T-helper 9 cell (primary cell): ENCODE results near the gene INHBC.
A peak's percentile ranks its signal among the peaks of the same experiment; 100 is the strongest.

Source experiments
- DNase-seq: peaks from one replicate; pipeline ENCODE4 v3.0.0-alpha.2; 2020

The INHBC gene

GRCh38 chr12:57454566-57455373 lies 20.2 kb downstream of the INHBC start, which contains the start of gene INHBE:
INHBE (plus strand) TSS chr12:57455307; CDS start chr12:57455537, 230 bp downstream.
- no peak for DNase-seq

DNA sequence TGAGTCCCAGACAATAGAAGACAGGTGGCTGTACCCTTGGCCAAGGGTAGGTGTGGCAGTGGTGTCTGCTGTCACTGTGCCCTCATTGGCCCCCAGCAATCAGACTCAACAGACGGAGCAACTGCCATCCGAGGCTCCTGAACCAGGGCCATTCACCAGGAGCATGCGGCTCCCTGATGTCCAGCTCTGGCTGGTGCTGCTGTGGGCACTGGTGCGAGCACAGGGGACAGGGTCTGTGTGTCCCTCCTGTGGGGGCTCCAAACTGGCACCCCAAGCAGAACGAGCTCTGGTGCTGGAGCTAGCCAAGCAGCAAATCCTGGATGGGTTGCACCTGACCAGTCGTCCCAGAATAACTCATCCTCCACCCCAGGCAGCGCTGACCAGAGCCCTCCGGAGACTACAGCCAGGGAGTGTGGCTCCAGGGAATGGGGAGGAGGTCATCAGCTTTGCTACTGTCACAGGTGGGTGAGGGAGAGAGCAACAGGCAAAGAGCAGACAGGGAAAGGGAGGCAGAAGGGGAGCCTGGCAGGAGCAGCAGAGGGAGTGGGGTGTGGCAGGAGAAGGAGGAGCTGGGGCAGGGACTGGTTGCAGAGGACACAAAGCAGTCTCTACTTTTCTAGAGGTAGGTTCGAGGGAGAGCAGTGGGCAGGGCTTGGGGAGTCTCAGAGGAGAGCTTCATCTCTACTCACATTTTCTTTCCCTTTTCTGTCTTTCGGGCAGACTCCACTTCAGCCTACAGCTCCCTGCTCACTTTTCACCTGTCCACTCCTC lies 21.0 kb downstream of the INHBC start:
- no peak for DNase-seq

GRCh38 chr12:57456145-57456700 lies 21.6 kb downstream of the INHBC start:
- DNase-seq, result no peak

- no peak for DNase-seq
Measured at GRCh38 chr12:57456737-57457490, 22.3 kb downstream of the INHBC start.

GRCh38 chr12:57458665-57459054 lies 24.1 kb downstream of the INHBC start:
- no peak for DNase-seq

- DNase-seq, result peak; percentile 88
Measured at GRCh38 chr12:57459055-57459749, 24.6 kb downstream of the INHBC start.

- no peak for DNase-seq
Measured at GRCh38 chr12:57459750-57460467, 25.3 kb downstream of the INHBC start, which contains the start of gene GLI1. GLI1 (plus strand) TSS chr12:57459785; CDS start chr12:57463692, 3,907 bp downstream.

DNA sequence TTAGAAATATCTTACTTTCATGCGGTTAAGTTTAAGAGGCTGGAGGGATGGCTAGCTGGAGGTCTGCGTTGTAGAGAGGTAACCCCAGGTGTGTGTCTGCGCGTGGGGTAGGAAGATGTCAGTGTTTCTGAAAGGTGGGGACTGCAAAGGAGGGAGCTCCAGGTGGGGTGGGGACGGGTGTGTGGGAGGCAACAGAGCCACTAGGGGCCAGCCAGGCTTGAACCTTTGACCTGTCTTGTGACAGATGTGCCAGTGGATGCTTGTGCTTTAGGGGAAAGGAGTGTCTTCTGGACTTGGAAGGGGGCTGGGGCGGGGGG lies 25.8 kb downstream of the INHBC start:
- DNase-seq, result no peak

DNA sequence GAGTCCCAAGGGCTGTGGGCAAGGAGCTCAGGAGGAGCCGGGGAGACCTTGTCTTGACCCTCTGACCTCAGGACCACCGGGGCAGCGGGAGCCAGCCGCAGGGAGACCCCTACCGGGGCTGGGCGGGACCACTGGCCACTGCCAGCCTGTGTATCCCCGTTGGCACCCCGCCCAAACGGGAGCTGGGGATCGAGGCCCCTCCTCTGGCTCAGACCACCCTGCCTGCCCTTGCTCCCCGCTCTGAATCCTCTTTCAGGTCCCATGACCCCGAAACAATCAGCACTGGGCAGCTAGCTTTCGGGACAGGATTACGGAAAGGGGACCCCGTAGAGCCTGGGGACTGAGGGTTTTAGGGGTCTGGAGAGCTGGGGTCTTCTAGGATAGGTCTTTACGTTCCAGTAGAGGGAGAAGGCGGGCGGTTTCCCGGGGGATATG lies 26.3 kb downstream of the INHBC start:
- DNase-seq, result no peak

DNA sequence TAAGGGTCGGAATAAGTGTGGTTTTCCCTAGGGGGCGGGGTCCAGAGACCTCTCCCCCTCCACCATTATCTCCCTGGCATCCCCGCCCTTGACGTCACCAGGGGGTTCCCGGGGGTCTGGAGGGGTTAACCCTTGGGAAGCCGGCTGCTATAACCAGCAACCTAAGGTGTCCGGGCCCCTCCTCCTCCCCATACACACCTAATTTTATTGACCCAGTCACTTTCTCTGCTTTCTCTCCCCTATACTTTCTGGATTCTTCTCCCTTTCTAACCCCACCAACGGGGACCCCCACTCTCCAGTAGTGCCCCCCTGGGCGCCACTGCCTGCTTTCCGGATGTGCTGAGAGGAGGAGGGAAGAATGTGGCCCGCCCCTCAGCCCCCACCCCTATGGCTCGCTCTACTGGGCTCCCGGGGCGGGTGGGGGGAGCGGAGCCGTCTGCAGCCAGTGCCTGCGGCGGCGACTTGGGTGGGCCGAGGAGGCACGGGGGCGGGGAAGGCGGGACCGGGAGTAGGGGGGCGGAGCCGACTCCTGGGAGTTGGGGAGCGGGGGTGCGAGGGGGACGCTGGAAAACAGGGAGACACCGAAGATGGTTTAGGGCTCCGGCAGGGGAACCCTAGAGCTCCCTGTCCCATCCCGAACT lies 26.8 kb downstream of the INHBC start:
- peak; percentile 38 for DNase-seq

DNA sequence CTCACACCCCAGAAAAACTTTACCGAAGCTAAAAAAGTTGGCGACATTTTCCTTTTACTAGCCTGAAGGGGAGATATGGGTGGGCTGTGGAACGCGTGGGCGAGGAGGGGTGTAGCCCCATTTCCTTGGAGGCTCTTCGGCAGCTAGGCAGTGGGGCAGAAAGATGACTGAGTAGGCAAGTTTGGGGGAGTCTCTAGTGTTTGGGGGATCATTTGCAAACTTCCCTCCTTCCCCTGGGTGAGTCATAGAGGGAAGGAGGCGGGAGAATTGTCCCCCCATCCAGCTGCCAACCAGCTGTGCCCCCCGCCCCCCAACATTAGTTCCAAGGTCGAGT lies 27.3 kb downstream of the INHBC start:
- DNase-seq, result no peak

- peak; percentile 87 for DNase-seq
Measured at GRCh38 chr12:57462251-57462911, 27.8 kb downstream of the INHBC start.

DNA sequence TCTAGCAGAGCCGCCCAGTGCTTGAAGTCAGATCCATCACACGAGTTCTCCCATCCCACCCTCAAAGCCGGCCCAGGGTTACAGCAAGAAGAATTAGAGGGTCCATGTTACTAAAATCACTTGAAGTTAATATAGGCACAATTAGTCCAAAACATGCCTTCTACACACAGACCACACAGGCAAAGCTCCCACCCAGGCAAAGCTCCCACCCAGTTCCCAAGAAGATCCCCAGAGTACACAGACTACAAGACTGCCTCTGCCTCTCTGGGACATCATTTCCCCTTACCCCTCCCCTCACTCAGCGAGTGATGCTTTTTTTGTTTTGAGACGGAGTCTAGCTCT lies 28.3 kb downstream of the INHBC start:
- no peak for DNase-seq

- DNase-seq, result no peak
Measured at GRCh38 chr12:57464569-57464968, 30.0 kb downstream of the INHBC start.

DNA sequence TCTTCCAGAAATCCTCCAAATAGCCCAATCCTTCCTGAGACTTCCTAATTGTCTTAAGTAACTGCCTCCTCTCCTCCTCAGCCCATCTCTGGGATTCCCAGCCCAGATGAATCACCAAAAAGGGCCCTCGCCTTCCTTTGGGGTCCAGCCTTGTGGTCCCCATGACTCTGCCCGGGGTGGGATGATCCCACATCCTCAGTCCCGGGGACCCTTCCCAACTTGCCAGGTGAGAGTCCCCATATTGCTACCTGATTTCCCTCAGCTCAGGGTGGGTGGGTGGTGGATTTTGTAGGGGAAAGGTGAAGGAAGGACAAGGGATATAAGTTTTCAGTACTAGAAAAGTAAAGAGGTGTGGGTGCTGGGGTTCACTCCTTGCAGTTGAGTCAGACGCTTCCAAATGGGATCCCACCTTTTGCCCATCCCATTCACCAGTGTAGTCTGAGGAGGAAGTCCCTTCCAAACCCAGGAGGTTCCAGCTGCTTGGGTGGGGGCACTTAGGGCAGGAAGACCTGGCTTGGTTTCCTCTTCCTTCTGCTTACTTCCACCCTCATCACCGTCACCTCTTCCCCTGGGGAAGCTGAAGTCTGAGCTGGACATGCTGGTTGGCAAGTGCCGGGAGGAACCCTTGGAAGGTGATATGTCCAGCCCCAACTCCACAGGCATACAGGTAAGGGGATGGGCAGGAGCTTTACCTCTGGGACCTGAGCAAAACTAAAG lies 30.6 kb downstream of the INHBC start:
- DNase-seq, result no peak

DNA sequence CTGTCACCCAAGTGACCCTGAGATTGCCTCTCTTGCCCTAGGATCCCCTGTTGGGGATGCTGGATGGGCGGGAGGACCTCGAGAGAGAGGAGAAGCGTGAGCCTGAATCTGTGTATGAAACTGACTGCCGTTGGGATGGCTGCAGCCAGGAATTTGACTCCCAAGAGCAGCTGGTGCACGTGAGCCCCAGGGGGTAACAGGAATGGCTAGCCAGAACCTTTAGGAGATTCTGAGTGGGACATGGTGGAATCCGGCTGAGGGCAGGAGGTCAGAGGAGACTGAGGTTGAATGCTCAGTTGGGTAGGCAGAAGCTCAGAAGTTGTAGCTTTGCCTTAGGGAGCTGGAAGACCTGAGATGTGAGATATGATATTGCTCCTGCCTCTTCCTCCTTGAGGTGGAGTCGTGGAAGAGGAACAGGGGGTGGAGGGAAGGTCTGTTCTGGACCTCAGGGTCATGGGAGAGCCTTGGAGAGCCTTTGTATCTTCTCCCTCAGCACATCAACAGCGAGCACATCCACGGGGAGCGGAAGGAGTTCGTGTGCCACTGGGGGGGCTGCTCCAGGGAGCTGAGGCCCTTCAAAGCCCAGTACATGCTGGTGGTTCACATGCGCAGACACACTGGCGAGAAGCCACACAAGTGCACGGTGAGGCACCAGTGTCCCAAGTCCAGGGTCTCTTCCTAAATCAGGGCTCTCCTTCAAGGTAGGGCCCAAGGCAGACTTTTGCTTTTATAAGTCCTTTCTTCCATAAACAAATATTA lies 31.3 kb downstream of the INHBC start:
- no peak for DNase-seq

DNA sequence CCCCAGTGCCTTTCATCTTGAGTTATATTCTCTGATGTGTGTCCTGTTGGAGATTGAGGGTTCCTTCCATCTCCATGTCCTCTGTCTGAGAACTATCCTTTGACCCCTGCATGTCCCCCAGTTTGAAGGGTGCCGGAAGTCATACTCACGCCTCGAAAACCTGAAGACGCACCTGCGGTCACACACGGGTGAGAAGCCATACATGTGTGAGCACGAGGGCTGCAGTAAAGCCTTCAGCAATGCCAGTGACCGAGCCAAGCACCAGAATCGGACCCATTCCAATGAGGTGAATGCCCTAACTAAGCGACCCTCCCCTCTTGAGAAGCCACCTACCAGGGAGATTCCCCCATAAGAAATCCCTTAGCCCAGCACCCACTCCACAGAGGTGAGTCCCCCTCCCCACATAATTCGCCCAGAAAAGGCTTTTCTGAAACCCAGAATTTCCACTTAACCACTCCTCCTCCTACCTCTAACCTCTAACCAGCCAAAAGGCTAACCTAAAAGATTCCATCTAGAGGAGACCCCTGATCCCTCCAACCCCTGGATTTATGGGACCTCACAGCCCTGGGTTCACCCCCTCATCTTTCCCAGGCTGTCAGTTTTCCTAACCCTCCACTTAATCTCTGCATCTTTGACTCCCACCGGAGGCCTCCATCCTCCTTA lies 32.8 kb downstream of the INHBC start:
- DNase-seq, result no peak

DNA sequence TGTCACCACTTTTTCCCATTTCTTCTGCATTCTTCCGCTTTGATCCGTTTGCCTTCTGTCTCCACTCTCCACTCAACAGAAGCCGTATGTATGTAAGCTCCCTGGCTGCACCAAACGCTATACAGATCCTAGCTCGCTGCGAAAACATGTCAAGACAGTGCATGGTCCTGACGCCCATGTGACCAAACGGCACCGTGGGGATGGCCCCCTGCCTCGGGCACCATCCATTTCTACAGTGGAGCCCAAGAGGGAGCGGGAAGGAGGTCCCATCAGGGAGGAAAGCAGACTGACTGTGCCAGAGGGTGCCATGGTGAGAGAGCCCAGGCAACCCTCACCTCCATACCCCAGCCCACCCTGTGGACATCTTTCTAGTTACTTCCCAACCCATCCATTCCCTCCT lies 33.3 kb downstream of the INHBC start:
- DNase-seq, result no peak
